ENCODE measurements around the gene UBA5. TPM values are rescaled to one million over a fixed set of nuclear protein-coding genes. Genes with fewer than 3 reads are reported as not detected.

The UBA5 gene
- polyA plus RNA-seq, 3 donors = 9.3 to 19.5 (median 13.8) TPM

- Histone ChIP-seq H3K36me3 (replicated peaks in 1 of 2; ENCODE audit: control insufficient read depth in 1 of 2, insufficient read depth in 2 of 2, low read length in 2 of 2) (peaks cover 14 to 17% of the 10 kb centered on the region in 2 donors), H4K20me1 (ENCODE audit: insufficient read depth, low read length) (no peaks in the 10 kb centered on the region), H3K9me3 (replicated peaks in 1 of 2; ENCODE audit: control insufficient read depth in 1 of 2, insufficient read depth in 1 of 2, low read length in 2 of 2) (no peaks in the 10 kb centered on the region), H3K4me3 (replicated peaks in 1 of 3; ENCODE audit: low read depth in 2 of 3, low read length in 3 of 3) (no peak overlapping the region), H3K27me3 (ENCODE audit: control insufficient read depth in 2 of 2, insufficient read depth in 2 of 2, low read length in 2 of 2) (no peaks in the 10 kb centered on the region), H3K4me2 (replicated peaks; ENCODE audit: extremely low read depth, low read length, poor library complexity, severe bottlenecking) (no peak overlapping the region), H3K27ac (ENCODE audit: low read depth in 1 of 2, low read length in 2 of 2) (no peak overlapping the region), H3K4me1 (ENCODE audit: control insufficient read depth in 1 of 2, insufficient read depth in 2 of 2, low read length in 2 of 2) (no peaks in the 10 kb centered on the region), H3K9ac (ENCODE audit: insufficient read depth, low read length, poor library complexity, severe bottlenecking) (no peak overlapping the region), H3K79me2 (ENCODE audit: insufficient read depth, low read length) (no peaks in the 10 kb centered on the region), H2AFZ (ENCODE audit: insufficient read depth, low read depth, low read length, poor library complexity, severe bottlenecking) (no peak overlapping the region)
- Mint-ChIP-seq H3K27ac (no peak overlapping the region), H3K4me1 (no peaks in the 10 kb centered on the region), H3K27me3 (ENCODE audit: low read depth in 3 of 3) (no peaks in the 10 kb centered on the region), H3K9me3 (no peaks in the 10 kb centered on the region), H3K4me3 (no peak overlapping the region), H3K36me3 (peaks cover 12 to 20% of the 10 kb centered on the region in 2 donors)
- intact Hi-C loops (cut with micrococcal nuclease) = no loop called here
- no peak for DNase-seq
- whole genome bisulfite sequencing (ENCODE audit: insufficient coverage) = 100% methylated on average over 1 of the region's 2 CpGs
- TF ChIP-seq, protein P1, sequence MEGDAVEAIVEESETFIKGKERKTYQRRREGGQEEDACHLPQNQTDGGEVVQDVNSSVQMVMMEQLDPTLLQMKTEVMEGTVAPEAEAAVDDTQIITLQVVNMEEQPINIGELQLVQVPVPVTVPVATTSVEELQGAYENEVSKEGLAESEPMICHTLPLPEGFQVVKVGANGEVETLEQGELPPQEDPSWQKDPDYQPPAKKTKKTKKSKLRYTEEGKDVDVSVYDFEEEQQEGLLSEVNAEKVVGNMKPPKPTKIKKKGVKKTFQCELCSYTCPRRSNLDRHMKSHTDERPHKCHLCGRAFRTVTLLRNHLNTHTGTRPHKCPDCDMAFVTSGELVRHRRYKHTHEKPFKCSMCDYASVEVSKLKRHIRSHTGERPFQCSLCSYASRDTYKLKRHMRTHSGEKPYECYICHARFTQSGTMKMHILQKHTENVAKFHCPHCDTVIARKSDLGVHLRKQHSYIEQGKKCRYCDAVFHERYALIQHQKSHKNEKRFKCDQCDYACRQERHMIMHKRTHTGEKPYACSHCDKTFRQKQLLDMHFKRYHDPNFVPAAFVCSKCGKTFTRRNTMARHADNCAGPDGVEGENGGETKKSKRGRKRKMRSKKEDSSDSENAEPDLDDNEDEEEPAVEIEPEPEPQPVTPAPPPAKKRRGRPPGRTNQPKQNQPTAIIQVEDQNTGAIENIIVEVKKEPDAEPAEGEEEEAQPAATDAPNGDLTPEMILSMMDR (IDR thresholded peaks at IDR 0.05) = no peak
Observed at GRCh38 chr3:132628157-132628556, 32.0 kb upstream of the UBA5 start.

GRCh38 chr3:132629928-132630327, 30.2 kb upstream of the UBA5 start:
- Histone ChIP-seq H3K4me3 (replicated peaks in 1 of 3; ENCODE audit: low read depth in 2 of 3, low read length in 3 of 3) (no peak overlapping the region), H3K27ac (ENCODE audit: low read depth in 1 of 2, low read length in 2 of 2) (no peak overlapping the region), H3K4me2 (replicated peaks; ENCODE audit: extremely low read depth, low read length, poor library complexity, severe bottlenecking) (no peak overlapping the region), H3K27me3 (ENCODE audit: control insufficient read depth in 2 of 2, insufficient read depth in 2 of 2, low read length in 2 of 2) (no peaks in the 10 kb centered on the region), H3K9ac (ENCODE audit: insufficient read depth, low read length, poor library complexity, severe bottlenecking) (no peak overlapping the region), H2AFZ (ENCODE audit: insufficient read depth, low read depth, low read length, poor library complexity, severe bottlenecking) (no peak overlapping the region), H3K9me3 (replicated peaks in 1 of 2; ENCODE audit: control insufficient read depth in 1 of 2, insufficient read depth in 1 of 2, low read length in 2 of 2) (no peaks in the 10 kb centered on the region), H3K4me1 (ENCODE audit: control insufficient read depth in 1 of 2, insufficient read depth in 2 of 2, low read length in 2 of 2) (no peaks in the 10 kb centered on the region), H3K79me2 (ENCODE audit: insufficient read depth, low read length) (no peaks in the 10 kb centered on the region), H3K36me3 (replicated peaks in 1 of 2; ENCODE audit: control insufficient read depth in 1 of 2, insufficient read depth in 2 of 2, low read length in 2 of 2) (peaks cover 14 to 17% of the 10 kb centered on the region in 2 donors), H4K20me1 (ENCODE audit: insufficient read depth, low read length) (no peaks in the 10 kb centered on the region)
- DNase-seq = no peak
- peaks cover 12 to 20% of the 10 kb centered on the region in 2 donors for H3K36me3 Mint-ChIP-seq
- H3K4me1 Mint-ChIP-seq = no peaks in the 10 kb centered on the region
- WGBS (ENCODE audit: insufficient coverage) = no CpG with 5 or more reads among the region's 1 CpG
- no peaks in the 10 kb centered on the region for H3K27me3 Mint-ChIP-seq (ENCODE audit: low read depth in 3 of 3)
- no peak overlapping the region for H3K27ac Mint-ChIP-seq
- no peak overlapping the region for H3K4me3 Mint-ChIP-seq
- TF ChIP-seq, protein P1 (IDR thresholded peaks at IDR 0.05) = no peak
- intact Hi-C loops (cut with micrococcal nuclease) = no loop called here
- H3K9me3 Mint-ChIP-seq = no peaks in the 10 kb centered on the region

All from CD14-positive monocyte (primary cell).